Stimulated activated CD8-positive, alpha-beta memory T cell treated with anti-CD3 and anti-CD28 coated beads, Interleukin-4, amount 100 ng/mL, for 48 hours (primary cell): ENCODE results near the gene ADAMTSL3.
"Not testable (repeated sequence)": the region's sequence is repeated elsewhere in the genome, so short reads cannot be mapped to it uniquely, and the experiment has no call there.

Experiments used
- DNase-seq: peaks from one replicate; pipeline ENCODE4 v3.0.0-alpha.2; 2020

ADAMTSL3 gene

DNA sequence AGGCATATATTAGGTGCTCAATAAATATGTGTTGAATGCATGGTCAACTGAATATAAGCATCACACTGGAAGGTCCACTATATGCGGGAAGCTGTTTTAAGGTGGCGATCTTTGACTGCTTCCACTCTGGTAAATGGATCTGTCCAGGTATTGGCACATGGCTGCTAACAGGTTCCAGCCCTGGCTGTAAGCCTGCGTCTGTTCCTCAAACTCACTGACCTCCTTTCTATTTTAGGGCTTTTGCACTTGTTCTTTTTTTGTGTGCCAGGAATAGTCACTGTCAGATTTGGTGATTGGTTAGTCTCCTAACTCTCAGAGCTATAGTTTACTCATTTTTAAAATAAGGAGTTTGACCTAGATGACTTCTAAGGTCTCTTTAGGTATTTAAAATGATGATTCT is 46.2 kb downstream of the ADAMTSL3 start:
- no peak for DNase-seq

DNA sequence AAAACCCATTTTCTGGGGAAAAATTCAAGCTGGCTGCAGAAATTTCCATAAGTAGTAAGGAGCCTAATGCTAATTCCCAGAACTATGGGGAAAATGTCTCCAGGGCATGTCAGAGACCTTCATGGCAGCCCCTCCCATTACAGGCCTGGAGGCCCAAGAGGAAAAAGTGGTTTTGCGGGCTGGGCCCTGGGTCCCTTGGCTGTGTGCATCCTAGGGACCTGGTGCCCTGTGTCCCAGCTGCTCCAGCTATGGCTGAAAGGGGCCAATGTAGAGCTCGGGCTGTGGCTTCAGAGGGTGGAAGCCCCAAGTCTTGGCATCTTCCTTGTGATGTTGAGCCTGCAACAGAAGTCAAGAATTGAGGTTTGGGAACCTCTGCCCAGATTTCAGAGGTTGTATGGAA is 48.4 kb downstream of the ADAMTSL3 start:
- not testable (repeated sequence) for DNase-seq

DNA sequence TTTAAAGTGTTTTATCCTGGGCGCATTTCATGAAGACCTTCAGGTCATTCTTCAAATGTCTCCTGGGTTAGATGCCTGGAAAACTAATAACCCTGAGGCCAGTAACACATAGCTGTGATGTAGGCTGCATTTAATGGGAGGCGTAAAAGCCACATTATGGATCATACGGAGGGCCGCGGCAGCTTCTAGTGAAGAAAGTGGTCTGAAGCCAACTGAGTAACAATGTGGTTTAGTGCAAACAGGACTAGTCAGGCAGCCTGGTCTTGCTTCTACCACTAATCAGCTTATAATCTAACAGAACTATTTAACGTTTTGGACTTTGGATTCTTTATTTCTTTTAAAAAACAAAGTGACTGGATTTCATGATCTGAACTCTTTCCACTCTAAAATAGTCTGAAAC is 54.4 kb downstream of the ADAMTSL3 start:
- no peak for DNase-seq

DNA sequence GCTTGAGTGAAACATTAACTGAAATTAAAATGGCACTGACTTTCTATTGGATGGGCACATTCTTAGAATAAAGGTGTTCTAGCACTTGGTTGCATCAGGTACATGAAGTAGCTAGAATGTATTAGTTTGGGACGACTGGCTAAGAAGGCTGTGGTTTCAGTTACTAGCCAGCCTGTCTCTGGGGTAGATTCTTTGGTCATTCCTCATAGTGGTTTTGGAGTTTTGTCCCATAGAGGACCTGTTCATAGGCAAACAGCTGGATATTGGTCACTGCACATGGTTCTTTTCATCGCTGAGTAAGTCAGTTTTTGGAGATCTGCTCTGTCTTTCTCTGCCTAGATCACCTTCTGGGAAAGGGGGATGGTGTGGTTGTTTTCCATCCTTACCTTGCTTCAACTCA is 55.3 kb downstream of the ADAMTSL3 start:
- no peak for DNase-seq

DNA sequence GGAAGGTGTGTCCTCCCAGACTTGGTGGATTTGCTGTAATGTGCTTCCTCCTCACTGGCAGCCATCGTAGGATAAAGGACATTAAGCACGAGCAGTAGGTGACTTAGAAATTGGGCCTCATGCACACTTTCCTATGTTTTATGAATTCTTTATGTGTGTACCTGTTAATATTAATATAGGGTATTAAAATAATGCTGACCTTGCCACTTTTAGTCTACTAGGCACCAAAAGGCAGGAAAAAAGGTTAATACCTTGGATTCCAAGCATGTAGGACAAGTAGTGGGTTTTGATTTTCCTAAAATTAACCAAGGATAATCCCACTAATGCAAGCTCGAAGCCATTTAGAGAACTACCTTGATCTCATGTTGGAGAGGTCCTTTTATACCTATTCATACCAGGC is 55.9 kb downstream of the ADAMTSL3 start:
- DNase-seq = no peak

DNA sequence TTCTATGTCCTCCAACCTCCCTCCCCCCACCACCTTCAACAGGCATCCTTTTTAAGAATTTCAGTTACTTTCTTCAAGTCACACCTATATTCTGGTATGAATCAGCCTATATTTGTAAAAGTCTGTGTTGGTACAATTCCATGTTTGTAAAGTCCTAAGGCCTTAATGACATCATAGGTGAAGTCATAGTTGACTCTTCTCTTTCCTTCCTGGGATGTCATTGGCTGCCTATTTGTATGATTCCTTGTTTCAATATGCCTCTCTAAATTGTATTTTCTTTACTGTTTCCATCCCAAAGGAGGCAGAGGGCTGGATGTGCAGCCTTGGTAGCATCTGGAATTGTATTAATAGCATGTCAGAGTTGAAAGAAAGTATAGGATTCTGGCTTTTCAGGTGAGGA is 56.5 kb downstream of the ADAMTSL3 start:
- DNase-seq = no peak

- DNase-seq = no peak
Measured at GRCh38 chr15:83711236-83711635, 57.3 kb downstream of the ADAMTSL3 start.

DNA sequence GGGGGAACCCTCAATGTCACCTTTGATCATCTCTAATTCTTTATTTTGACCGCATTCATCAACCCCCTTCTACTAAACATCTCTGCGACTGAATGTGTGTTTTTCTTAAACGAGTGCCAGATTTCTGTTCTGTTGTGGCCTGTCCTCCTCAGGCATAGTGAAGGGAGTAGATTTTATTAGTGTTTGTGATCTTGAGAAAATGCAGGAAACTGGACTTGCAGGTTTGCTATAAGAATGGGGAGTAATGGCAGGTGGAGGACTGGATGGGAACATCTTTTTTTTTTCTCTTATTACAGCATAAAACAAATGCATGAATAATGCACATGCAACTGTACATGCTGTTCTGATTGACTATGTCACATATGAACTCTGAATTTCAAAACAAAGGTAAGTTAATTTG is 59.3 kb downstream of the ADAMTSL3 start:
- DNase-seq = no peak

DNA sequence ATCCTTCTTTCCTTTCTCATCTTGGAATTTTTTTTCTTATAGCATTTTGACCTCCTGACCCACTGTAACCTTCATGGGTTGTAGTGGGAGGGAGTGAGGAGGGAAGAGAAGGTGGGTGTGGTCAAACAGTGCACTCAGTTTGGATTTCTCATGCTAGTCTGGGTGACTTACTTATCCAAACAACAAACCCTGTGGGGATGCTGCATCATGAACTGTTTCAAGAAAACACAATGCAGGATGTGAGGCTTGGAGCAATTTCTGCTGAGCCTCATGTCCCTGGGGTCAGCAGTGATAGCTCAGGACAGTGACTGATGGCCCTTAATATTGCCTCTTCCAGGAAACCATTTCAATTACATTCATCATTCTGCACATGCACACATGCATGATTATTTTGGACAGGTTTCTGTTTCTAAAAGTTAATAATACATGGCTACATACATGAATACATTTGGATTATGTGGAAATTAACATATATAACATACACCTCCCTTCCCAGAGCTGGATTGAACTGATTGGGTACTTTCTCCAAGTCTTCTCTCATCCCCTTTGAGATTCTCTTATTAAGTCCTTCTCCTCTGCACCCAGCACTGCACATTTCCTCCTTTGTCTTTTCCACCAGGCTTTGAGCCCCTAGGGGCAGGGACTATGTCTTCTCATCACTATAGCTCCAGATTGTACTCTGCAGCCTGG is 61.2 kb downstream of the ADAMTSL3 start:
- DNase-seq = no peak

GRCh38 chr15:83716605-83717004 is 62.7 kb downstream of the ADAMTSL3 start:
- DNase-seq = no peak

DNA sequence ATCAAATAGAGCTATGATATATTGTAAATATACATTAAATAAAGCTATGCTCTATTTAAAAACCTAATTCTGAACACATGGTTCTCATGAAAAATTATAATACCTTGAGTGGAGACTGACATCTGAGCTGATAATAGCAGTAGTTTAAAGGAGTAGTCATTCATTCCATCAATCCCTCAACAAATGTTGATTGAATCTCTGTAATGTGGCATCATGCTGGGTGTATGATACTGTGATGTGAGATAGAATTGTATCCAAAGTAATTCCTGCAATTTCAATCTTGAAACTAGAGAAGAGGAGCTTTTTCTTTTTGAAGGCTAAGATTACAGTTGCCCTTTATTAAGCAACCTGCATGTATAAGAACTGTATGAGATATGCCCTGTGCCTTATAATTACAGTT is 63.1 kb downstream of the ADAMTSL3 start:
- DNase-seq = no peak

DNA sequence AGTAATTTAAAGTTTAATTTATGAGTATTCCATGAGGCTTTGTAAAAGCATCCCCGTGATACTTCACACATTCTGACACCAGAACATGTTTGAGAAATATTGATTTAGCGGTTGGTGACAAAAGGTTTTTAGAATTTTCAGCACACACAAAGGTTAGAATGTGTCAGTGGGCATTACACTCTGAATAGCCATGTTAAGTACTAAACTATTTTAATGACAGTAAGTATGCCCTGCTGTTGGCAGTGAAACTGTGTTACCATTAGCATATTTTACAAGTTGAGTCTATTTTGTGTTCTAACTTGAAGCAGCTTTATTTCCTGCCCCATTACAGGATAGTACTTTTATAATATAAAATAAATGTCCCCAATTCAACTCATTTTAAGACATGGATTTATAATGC is 66.5 kb downstream of the ADAMTSL3 start:
- no peak for DNase-seq

GRCh38 chr15:83721031-83721430 is 67.1 kb downstream of the ADAMTSL3 start:
- no peak for DNase-seq

GRCh38 chr15:83721981-83722380 is 68.1 kb downstream of the ADAMTSL3 start:
- no peak for DNase-seq

- no peak for DNase-seq
Measured at GRCh38 chr15:83723216-83723615, 69.3 kb downstream of the ADAMTSL3 start.

- no peak for DNase-seq
Measured at GRCh38 chr15:83732196-83732595, 78.3 kb downstream of the ADAMTSL3 start.

DNA sequence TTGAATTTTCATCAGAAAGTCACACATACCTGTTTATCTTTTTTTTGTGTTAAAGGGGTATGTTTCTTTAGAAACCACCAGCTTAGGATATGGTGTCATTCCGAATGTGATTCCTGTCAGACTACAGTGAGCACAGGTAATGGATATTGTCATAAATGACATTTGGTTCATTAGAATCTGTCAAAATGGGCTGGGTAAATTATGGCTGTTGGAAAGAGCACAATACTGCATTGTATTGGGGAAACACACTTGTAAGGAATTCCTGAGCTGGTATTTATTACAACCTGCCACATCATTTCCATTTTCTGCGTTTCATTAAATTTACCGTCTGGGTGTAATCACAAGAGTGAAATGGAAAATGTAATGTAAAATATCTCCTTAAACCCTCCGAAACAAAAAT is 78.8 kb downstream of the ADAMTSL3 start:
- DNase-seq = no peak

DNA sequence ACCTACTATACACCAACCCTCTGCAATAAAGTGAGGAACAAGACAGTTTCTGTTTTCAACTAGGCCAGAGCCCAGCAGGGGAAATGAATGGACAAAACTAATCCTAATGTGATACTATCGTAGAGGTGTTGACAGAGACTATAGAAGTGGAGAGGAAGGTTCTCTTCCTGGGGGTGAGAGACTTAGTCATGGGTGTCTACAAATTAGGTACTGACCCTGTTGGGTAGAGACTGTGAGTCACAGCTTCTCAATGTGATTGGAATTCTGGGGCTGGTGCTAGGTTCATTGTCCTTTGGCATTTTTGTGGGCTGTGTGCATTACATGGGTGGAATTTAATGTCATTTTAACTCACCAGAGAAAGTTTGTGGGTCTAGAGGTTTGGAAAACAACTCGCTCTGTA is 79.3 kb downstream of the ADAMTSL3 start:
- DNase-seq = no peak

DNA sequence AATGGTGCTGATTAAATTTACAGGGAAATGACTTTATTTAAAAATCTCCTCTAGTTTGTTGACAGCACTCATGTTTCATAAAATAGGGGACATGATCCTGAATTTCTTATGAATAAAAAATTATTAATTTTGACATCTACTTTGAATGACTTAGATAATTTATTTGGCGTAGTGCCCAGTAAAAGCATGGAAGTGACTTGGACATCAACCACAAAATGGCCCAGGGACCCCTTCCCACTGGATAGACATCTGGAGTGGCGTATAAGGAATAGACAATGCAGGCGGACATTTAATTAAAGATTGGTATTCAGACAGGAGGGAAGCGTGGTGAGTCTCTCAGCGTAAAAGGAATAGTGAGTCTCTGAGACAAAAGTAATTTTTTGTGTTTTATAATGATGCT is 79.8 kb downstream of the ADAMTSL3 start:
- DNase-seq = no peak

- DNase-seq = no peak
Measured at GRCh38 chr15:83734487-83734886, 80.6 kb downstream of the ADAMTSL3 start.

DNA sequence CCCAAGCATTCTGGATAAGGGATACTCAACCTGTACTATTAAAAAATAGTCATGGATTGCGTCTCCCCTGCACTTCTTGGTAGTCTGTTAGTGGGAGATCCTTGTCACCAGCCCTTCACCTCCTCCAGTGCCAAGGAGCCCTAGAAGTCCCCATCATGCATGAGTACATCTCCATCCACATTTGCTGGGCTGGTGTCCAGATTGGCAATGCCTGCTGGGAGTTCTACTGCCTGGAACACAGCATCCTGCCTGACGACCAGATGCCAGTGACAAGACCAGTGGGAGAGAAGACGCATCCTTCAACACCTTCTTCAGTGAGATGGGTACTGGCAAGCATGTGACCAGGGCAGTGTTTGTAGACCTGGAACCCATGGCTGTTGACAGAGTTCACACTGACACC is 85.7 kb downstream of the ADAMTSL3 start:
- DNase-seq = no peak

DNA sequence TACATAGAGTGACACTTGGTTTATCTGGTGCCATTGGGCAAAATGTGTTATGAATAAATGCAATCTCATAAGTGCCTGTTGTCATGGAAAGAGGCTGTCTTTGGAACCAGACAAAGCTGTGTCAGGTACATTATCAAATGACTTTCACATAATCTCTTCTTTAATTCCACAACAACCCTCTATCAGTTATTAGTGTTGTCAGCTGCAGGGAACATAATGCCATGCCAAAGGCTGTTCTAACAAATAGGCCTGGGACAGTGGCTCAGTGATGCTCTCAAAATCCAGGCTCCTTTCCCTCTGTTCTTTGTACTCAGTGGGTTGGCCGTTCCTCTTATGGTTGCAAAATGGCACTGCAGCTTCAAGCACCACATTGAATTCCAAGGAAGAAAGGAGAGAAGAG is 91.8 kb downstream of the ADAMTSL3 start:
- no peak for DNase-seq

DNA sequence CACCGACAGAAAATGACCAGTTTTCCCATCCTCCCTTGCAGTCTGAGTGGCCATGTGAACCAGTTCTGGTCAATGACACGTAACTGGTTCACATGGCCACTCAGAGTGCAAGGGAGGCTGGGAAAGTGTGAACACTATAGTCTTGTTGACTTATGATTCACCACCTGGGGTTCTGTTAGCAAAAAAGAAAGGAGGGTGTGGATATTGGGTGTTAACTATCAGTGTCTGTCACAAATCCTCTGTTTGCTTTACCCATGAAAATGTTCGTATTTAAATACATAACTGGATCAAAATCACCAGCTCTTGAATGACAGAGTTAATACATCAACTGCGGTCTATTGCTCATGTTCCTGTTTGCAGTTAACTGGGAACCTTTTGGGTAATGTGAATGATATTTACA is 92.3 kb downstream of the ADAMTSL3 start:
- DNase-seq = no peak

GRCh38 chr15:83747050-83747717 is 93.3 kb downstream of the ADAMTSL3 start:
- DNase-seq = no peak

DNA sequence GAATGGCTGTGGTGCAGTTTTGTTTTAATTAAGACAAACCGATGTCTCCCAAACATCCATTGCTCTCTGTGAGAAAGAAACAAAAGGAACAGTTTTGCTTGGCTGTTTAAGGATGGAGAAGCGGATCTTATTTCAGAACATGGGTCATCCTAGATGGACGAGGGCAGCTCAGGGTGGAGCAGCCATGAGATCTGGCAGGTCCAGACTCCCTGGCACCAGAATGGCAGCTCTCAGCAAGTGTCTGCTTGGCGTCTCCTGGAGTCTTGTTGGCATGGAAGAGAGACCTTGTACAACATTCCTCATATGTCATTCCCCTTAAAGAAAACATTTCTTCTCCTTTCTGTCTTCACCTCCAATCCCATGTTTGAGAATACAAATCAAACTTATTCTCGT is 93.8 kb downstream of the ADAMTSL3 start:
- DNase-seq = no peak
